IMR-90 (cell line): ENCODE data around the gene IFT57. TPM values are rescaled to one million over a fixed set of nuclear protein-coding genes. Genes with fewer than 3 reads are reported as not detected.

Experiments used
- ATAC-seq: fragments of 200-7000 bp; cut with Tn5 transposase; 2 replicates; pipeline ENCODE4 v1.9.1; 2020; ENCODE audit warnings: low read depth, mild to moderate bottlenecking, moderate library complexity
- BruUV-seq: library from RNA; stranded (reverse); fragments of 400-500 nt; replicated peaks from 2 replicates; lab custom pipeline; 2021; lab: Mats Ljungman, UMichigan
- CTCF ChIA-PET: fragments of 300-600 bp; formaldehyde crosslinking; extraction: SDS; loops from one replicate; lab custom pipeline; 2021; ENCODE audit warnings: antibody characterized with exemption; lab: Yijun Ruan, JAX
- POLR2A ChIA-PET: fragments of 300-600 bp; sonication (Branson Sonifier 250); formaldehyde crosslinking; loops from one replicate; lab custom pipeline; 2022; ENCODE audit warnings: antibody characterized with exemption; ENCODE audit not compliant: unreplicated experiment; lab: Charles Lee
- DNase-seq: peaks from one replicate; pipeline ENCODE4 v3.0.0; 2013
- H2AFZ ChIP-seq: replicated peaks from 2 replicates; pipeline ENCODE3; 2013; ENCODE audit warnings: low read length, mild to moderate bottlenecking; ENCODE audit not compliant: poor library complexity
- H2AK5ac ChIP-seq: 2 replicates; pipeline ENCODE4 v1.6.1; 2013; ENCODE audit warnings: low read depth, low read length, inconsistent platforms
- H2AK9ac ChIP-seq: replicated peaks from 2 replicates; pipeline ENCODE3; 2013; ENCODE audit warnings: mild to moderate bottlenecking, low read depth, low read length, moderate library complexity; ENCODE audit not compliant: poor library complexity
- H2BK120ac ChIP-seq: 2 replicates; pipeline ENCODE4 v1.6.1; 2013; ENCODE audit warnings: low read depth, low read length, inconsistent platforms
- H2BK15ac ChIP-seq: 3 replicates; pipeline ENCODE4 v1.6.1; 2013; ENCODE audit warnings: low read depth, low read length, inconsistent platforms
- H2BK20ac ChIP-seq: 2 replicates; pipeline ENCODE4 v1.6.1; 2013; ENCODE audit warnings: low read depth, mild to moderate bottlenecking, inconsistent platforms, low read length, moderate library complexity
- H2BK5ac ChIP-seq: 2 replicates; pipeline ENCODE4 v1.6.1; 2013; ENCODE audit warnings: mild to moderate bottlenecking, low read depth, low read length, inconsistent platforms; ENCODE audit not compliant: poor library complexity, severe bottlenecking
- H3K14ac ChIP-seq: replicated peaks from 2 replicates; pipeline ENCODE4 v1.6.1; 2013; ENCODE audit warnings: low read depth, low read length, inconsistent platforms
- H3K18ac ChIP-seq: 2 replicates; pipeline ENCODE4 v1.6.1; 2013; ENCODE audit warnings: low read depth, low read length, control low read depth
- H3K23ac ChIP-seq: 2 replicates; pipeline ENCODE4 v1.6.1; 2013; ENCODE audit warnings: low read depth, low read length, inconsistent platforms
- H3K27ac ChIP-seq: 2 replicates; pipeline ENCODE4 v1.5.1; 2013; ENCODE audit warnings: mild to moderate bottlenecking, control low read depth, low read length; ENCODE audit not compliant: insufficient read depth
- H3K27me3 ChIP-seq: 2 replicates; pipeline ENCODE4 v1.6.1; 2013; ENCODE audit warnings: low read length; ENCODE audit not compliant: control insufficient read depth, insufficient read depth
- H3K36me3 ChIP-seq: 2 replicates; pipeline ENCODE4 v1.6.1; 2013; ENCODE audit warnings: low read length, mixed read lengths; ENCODE audit not compliant: control insufficient read depth, insufficient read depth
- H3K4ac ChIP-seq: 2 replicates; pipeline ENCODE4 v1.6.1; 2013; ENCODE audit warnings: low read depth, low read length, inconsistent platforms
- H3K4me1 ChIP-seq: 2 replicates; pipeline ENCODE4 v1.6.1; 2013; ENCODE audit warnings: low read length, mixed read lengths; ENCODE audit not compliant: control insufficient read depth, insufficient read depth
- H3K4me2 ChIP-seq: 2 replicates; pipeline ENCODE4 v1.6.1; 2013; ENCODE audit warnings: low read depth, mild to moderate bottlenecking, control low read depth, low read length, moderate library complexity
- H3K4me3 ChIP-seq: 2 replicates; pipeline ENCODE4 v1.5.1; 2013; ENCODE audit warnings: low read depth, mild to moderate bottlenecking, control low read depth, low read length, moderate library complexity; ENCODE audit not compliant: insufficient read depth
- H3K56ac ChIP-seq: 2 replicates; pipeline ENCODE4 v1.6.1; 2013; ENCODE audit warnings: low read length, inconsistent platforms; ENCODE audit not compliant: insufficient read depth; ENCODE audit errors: extremely low read depth
- H3K79me1 ChIP-seq, 2 experiments: 2 replicates each; pipeline ENCODE4 v1.6.1; 2013; ENCODE audit warnings: low read length in 2 of 2, inconsistent platforms in 1 of 2, low read depth in 1 of 2
- H3K9ac ChIP-seq: 2 replicates; pipeline ENCODE4 v1.6.1; 2013; ENCODE audit warnings: low read depth, low read length, control low read depth
- H3K9me1 ChIP-seq: 2 replicates; pipeline ENCODE4 v1.6.1; 2013; ENCODE audit warnings: low read length, inconsistent platforms; ENCODE audit not compliant: insufficient read depth
- H3K9me3 ChIP-seq: 2 replicates; pipeline ENCODE4 v1.6.1; 2013; ENCODE audit warnings: low read length; ENCODE audit not compliant: control insufficient read depth, insufficient read depth
- H4K20me1 ChIP-seq: 2 replicates; pipeline ENCODE4 v1.6.1; 2013; ENCODE audit warnings: low read length, inconsistent platforms; ENCODE audit not compliant: insufficient read depth
- H4K5ac ChIP-seq: 2 replicates; pipeline ENCODE4 v1.6.1; 2013; ENCODE audit warnings: mild to moderate bottlenecking, low read depth, low read length, control low read depth
- H4K8ac ChIP-seq, 2 experiments: 2 replicates each; pipeline ENCODE4 v1.6.1; 2013; ENCODE audit warnings: low read depth in 2 of 2, low read length in 2 of 2, control low read depth in 1 of 2, inconsistent platforms in 1 of 2
- H4K91ac ChIP-seq: 2 replicates; pipeline ENCODE4 v1.6.1; 2013; ENCODE audit warnings: low read depth, low read length, inconsistent platforms; ENCODE audit not compliant: insufficient read depth
- MAFK ChIP-seq: IDR thresholded peaks from 2 replicates; pipeline ENCODE4 v1.6.1; 2012; ENCODE audit warnings: low read depth, low read length, improper control_type of control experiment
- POLR2A ChIP-seq: IDR thresholded peaks from 2 replicates; pipeline ENCODE4 v1.6.1; 2012; ENCODE audit warnings: mild to moderate bottlenecking, low read depth, low read length
- RAD21 ChIP-seq: IDR thresholded peaks from 2 replicates; pipeline ENCODE4 v1.6.1; 2012; ENCODE audit warnings: low read length, improper control_type of control experiment
- RFX5 ChIP-seq: IDR thresholded peaks from 2 replicates; pipeline ENCODE4 v1.8.0; 2012; ENCODE audit warnings: low read depth, mild to moderate bottlenecking, low read length, moderate library complexity
- WGBS, 2 experiments: methylation state at CpG; one replicate each; pipeline versions ENCODE4 v1.1.5 to v1.1.7; 2013; ENCODE audit warnings: missing lambda C conversion rate in 2 of 2; ENCODE audit not compliant: insufficient read length in 1 of 2; ENCODE audit errors: extremely low coverage in 2 of 2; 5-methylcytosine and 5-hydroxymethylcytosine counted together
- dilution Hi-C: fragments of 300-500 bp; cut with HindIII; formaldehyde crosslinking; loops from one replicate; pipeline ENCODE4 v1.14.3; 2018; ENCODE audit warnings: low sequenced_read_pairs; ENCODE audit not compliant: unreplicated experiment
- in situ Hi-C: fragments of 300-500 bp; cut with MboI; formaldehyde crosslinking; loops from 3 replicates; pipeline ENCODE4 v1.14.3; 2019; ENCODE audit warnings: low sequenced_read_pairs, inconsistent platforms, mixed read lengths
- intact Hi-C: fragments of 100-400 bp; cut with micrococcal nuclease; formaldehyde crosslinking; loops from 2 replicates; pipeline ENCODE4 v1.10.0; 2022
- polyA plus RNA-seq, 3 experiments: library from polyadenylated mRNA; depleted of rRNA; stranded (reverse); fragments of >200 nt; gene quantifications; 2 replicates each; pipeline ENCODE4 v1.2.3, GENCODE V29; 2012; ENCODE audit warnings: low replicate concordance in 1 of 3
- total RNA-seq: library from RNA; depleted of rRNA; stranded (reverse); fragments of >200 nt; gene quantifications from 2 replicates; pipeline ENCODE4 v1.2.3, GENCODE V29; 2012
- TF ChIP-seq, protein P1 (sequence below): conservative IDR thresholded peaks from 2 replicates; pipeline ENCODE4 v1.5.1; 2012; ENCODE audit warnings: mild to moderate bottlenecking, low read depth, low read length, improper control_type of control experiment

Gene IFT57
- total and polyA plus RNA-seq, 2 of the 4 experiments (the other 2 are of a cell fraction) = 30.0 to 35.3 TPM

GRCh38 chr3:108137460-108137814, 84.8 kb downstream of the IFT57 start:
- Histone ChIP-seq H3K14ac (no peak overlapping the region), H3K4me3 (no peak overlapping the region), H2BK120ac (no peak overlapping the region), H3K9ac (no peak overlapping the region), H4K20me1 (no peaks in the 10 kb centered on the region), H3K9me1 (peaks cover under 1% of the 10 kb centered on the region; the same call in 1 of the 2 replicates), H3K79me1 (no peaks in the 10 kb centered on the region), H2BK20ac (no peak overlapping the region), H3K4me1 (peaks cover 11% of the 10 kb centered on the region), H3K9me3 (no peaks in the 10 kb centered on the region), H3K56ac (no peak overlapping the region), H2AFZ (no peak overlapping the region), H4K8ac (no peak overlapping the region), H2AK9ac (no peak overlapping the region), H3K4me2 (no peak overlapping the region), H4K5ac (no peak overlapping the region), H2BK5ac (no peak overlapping the region), H2BK15ac (no peak overlapping the region), H3K4ac (no peak overlapping the region), H3K36me3 (no peaks in the 10 kb centered on the region), H2AK5ac (no peak overlapping the region), H3K27me3 (no peaks in the 10 kb centered on the region), H3K27ac (no peak overlapping the region), H4K91ac (no peak overlapping the region), H3K23ac (no peak overlapping the region), H3K18ac (no peak overlapping the region)
- ChIA-PET CTCF (interaction anchor here (0.6 to 1.0 kb wide), 2 partner anchors 14 to 22 kb away, joined by 3 to 4 read pairs; no protein-coding TSS in a partner anchor), POLR2A (no interaction called here)
- DNase-seq (no peak), ATAC-seq (no peak)
- intact Hi-C loops = no loop called here
- BruUV-seq = no TSS peak
- TF ChIP-seq POLR2A (no peak), RFX5 (no peak), MAFK (no peak), RAD21 (no peak)
- TF ChIP-seq, protein P1, sequence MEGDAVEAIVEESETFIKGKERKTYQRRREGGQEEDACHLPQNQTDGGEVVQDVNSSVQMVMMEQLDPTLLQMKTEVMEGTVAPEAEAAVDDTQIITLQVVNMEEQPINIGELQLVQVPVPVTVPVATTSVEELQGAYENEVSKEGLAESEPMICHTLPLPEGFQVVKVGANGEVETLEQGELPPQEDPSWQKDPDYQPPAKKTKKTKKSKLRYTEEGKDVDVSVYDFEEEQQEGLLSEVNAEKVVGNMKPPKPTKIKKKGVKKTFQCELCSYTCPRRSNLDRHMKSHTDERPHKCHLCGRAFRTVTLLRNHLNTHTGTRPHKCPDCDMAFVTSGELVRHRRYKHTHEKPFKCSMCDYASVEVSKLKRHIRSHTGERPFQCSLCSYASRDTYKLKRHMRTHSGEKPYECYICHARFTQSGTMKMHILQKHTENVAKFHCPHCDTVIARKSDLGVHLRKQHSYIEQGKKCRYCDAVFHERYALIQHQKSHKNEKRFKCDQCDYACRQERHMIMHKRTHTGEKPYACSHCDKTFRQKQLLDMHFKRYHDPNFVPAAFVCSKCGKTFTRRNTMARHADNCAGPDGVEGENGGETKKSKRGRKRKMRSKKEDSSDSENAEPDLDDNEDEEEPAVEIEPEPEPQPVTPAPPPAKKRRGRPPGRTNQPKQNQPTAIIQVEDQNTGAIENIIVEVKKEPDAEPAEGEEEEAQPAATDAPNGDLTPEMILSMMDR = no peak
- 100% methylated on average over 1 of the region's 5 CpGs; no CpG with 5 or more reads in 1 of the 2 experiments for WGBS, 2 experiments
- in situ Hi-C loops = no loop called here
- dilution Hi-C loops = no loop called here
